K562 (cell line): ENCODE measurements around the gene RAI1. TPM values are rescaled to one million over a fixed set of nuclear protein-coding genes. Genes with fewer than 3 reads are reported as not detected.
A peak's percentile ranks its signal among the peaks of the same experiment; 100 is the strongest.

Experiments used
- ATAC-seq: fragments of 200-7000 bp; cut with Tn5 transposase; 3 replicates; pipeline ENCODE4 v1.9.1; 2020; ENCODE audit warnings: moderate library complexity
- BruUV-seq: library from RNA; stranded (reverse); fragments of 400-500 nt; replicated peaks from 2 replicates; lab custom pipeline; 2021; lab: Mats Ljungman, UMichigan
- CTCF ChIA-PET: fragments of 300-600 bp; formaldehyde crosslinking; extraction: SDS; loops from one replicate; lab custom pipeline; 2021; ENCODE audit warnings: low intra/inter-chr PET ratio; lab: Yijun Ruan, JAX
- POLR2A ChIA-PET: fragments of 300-600, 350-650 bp; sonication (Branson Sonifier 250); formaldehyde crosslinking; extraction: SDS; loops from one replicate; lab custom pipeline; 2021; ENCODE audit warnings: antibody characterized with exemption, inconsistent platforms; lab: Yijun Ruan, JAX
- DNase-seq, 4 experiments: peaks; one replicate each; pipeline versions ENCODE4 v3.0.0 to v3.0.0-alpha.2; 2011 to 2018; ENCODE audit warnings: low spot score in 3 of 4, mixed read lengths in 3 of 4; ENCODE audit errors: extremely low read depth in 1 of 4
- FAIRE-seq: peaks from 2 replicates; lab custom pipeline; 2011; peaks lifted over from hg19 to GRCh38; lab: Jason Lieb, UNC
- H2AFZ ChIP-seq: 2 replicates; pipeline ENCODE4 v1.6.0; 2011; ENCODE audit warnings: low read depth, low read length, control low read depth, inconsistent platforms
- H3K27ac ChIP-seq: fragments of 200-600 bp; 3 replicates; pipeline ENCODE4 v1.8.0; 2011; ENCODE audit warnings: low read depth, mild to moderate bottlenecking, control low read depth, inconsistent platforms, low read length, moderate library complexity, mixed read lengths; ENCODE audit errors: extremely low read depth
- H3K27me3 ChIP-seq, 2 experiments: fragments of 300-600 bp in 1 of 2; 2 replicates in 1 of 2; 3 replicates in 1 of 2; pipeline versions ENCODE4 v1.6.0 to v1.8.0; 2011; ENCODE audit warnings: inconsistent platforms in 2 of 2, low read length in 2 of 2, mild to moderate bottlenecking in 1 of 2, mixed read lengths in 1 of 2, moderate library complexity in 1 of 2; ENCODE audit not compliant: control insufficient read depth in 2 of 2, insufficient read depth in 2 of 2
- H3K36me3 ChIP-seq: fragments of 300-600 bp; 3 replicates; pipeline ENCODE4 v1.8.0; 2011; ENCODE audit warnings: mild to moderate bottlenecking, low read length, inconsistent platforms; ENCODE audit not compliant: control insufficient read depth, insufficient read depth
- H3K4me1 ChIP-seq, 2 experiments: fragments of 200-600 bp in 1 of 2; replicated peaks in 1 of 2; 2 replicates in 1 of 2; 3 replicates in 1 of 2; pipeline versions ENCODE4 v1.5.1 to v1.8.0; 2011; ENCODE audit warnings: inconsistent platforms in 2 of 2, low read length in 2 of 2, mild to moderate bottlenecking in 1 of 2, mixed read lengths in 1 of 2, moderate library complexity in 1 of 2; ENCODE audit not compliant: control insufficient read depth in 2 of 2, insufficient read depth in 2 of 2
- H3K4me2 ChIP-seq: 2 replicates; pipeline ENCODE4 v1.6.1; 2011; ENCODE audit warnings: low read length, control low read depth, inconsistent platforms, mixed read lengths; ENCODE audit not compliant: insufficient read depth
- H3K4me3 ChIP-seq: fragments of 200-600 bp; sonication (generic), shearing (Covaris generic); 2 replicates; pipeline ENCODE4 v1.5.1; 2016; ENCODE audit warnings: control low read depth, inconsistent platforms
- H3K79me2 ChIP-seq: fragments of 200-600 bp; 3 replicates; pipeline ENCODE4 v1.8.0; 2011; ENCODE audit warnings: low read length, inconsistent platforms; ENCODE audit not compliant: control insufficient read depth, insufficient read depth
- H3K9ac ChIP-seq, 2 experiments: 2 replicates each; pipeline versions ENCODE4 v1.6.0 to v1.6.1; 2011; ENCODE audit warnings: low read depth in 2 of 2, low read length in 2 of 2, control low read depth in 1 of 2, inconsistent platforms in 1 of 2, mild to moderate bottlenecking in 1 of 2, mixed read lengths in 1 of 2; ENCODE audit not compliant: insufficient read depth in 1 of 2
- H3K9me1 ChIP-seq: one replicate; pipeline ENCODE4 v1.6.0; 2011; ENCODE audit warnings: inconsistent platforms, mild to moderate bottlenecking, low read length, moderate library complexity; ENCODE audit not compliant: control insufficient read depth, insufficient read depth
- H3K9me3 ChIP-seq: replicated peaks from 2 replicates; pipeline ENCODE4 v1.5.1; 2011; ENCODE audit warnings: low read depth, low read length, inconsistent platforms; ENCODE audit not compliant: control insufficient read depth, insufficient read depth
- H4K20me1 ChIP-seq: replicated peaks from 2 replicates; pipeline ENCODE4 v1.6.1; 2011; ENCODE audit warnings: low read length, inconsistent platforms, mixed read lengths; ENCODE audit not compliant: control insufficient read depth, insufficient read depth
- ATF7 ChIP-seq: fragments of 450-650 bp; IDR thresholded peaks from 2 replicates; pipeline ENCODE4 v1.7.1; 2014; ENCODE audit warnings: mild to moderate bottlenecking, moderate library complexity
- CTCF ChIP-seq, 3 experiments: IDR thresholded peaks in 2 of 3; conservative IDR thresholded peaks in 1 of 3; 2 replicates each; pipeline ENCODE4 v1.5.1; 2011 to 2012; ENCODE audit warnings: low read length in 3 of 3, mild to moderate bottlenecking in 3 of 3, control low read depth in 2 of 3, improper control_type of control experiment in 1 of 3, inconsistent platforms in 1 of 3, low read depth in 1 of 3, mixed read lengths in 1 of 3, moderate library complexity in 1 of 3; ENCODE audit not compliant: insufficient read depth in 2 of 3
- RAD21 ChIP-seq, 2 experiments: fragments of 250-450 bp in 1 of 2; fragments of 450-650 bp in 1 of 2; sonication (Bioruptor Pico) in 1 of 2; formaldehyde crosslinking in 1 of 2; IDR thresholded peaks in 1 of 2; conservative IDR thresholded peaks in 1 of 2; 2 replicates each; pipeline versions ENCODE4 v1.4.0 to v1.8.0; 2020 to 2022; ENCODE audit warnings: mild to moderate bottlenecking in 2 of 2, moderate library complexity in 1 of 2
- SMC3 ChIP-seq: conservative IDR thresholded peaks from 2 replicates; pipeline ENCODE4 v1.6.1; 2011; ENCODE audit warnings: low read depth, low read length, improper control_type of control experiment; ENCODE audit not compliant: insufficient read depth
- WGBS: fragments of 100-300 bp; shearing (Covaris generic); methylation state at CpG from one replicate; pipeline ENCODE4 v1.1.6; 2016; ENCODE audit warnings: low coverage, mixed read lengths; ENCODE audit not compliant: insufficient coverage; ENCODE audit errors: missing lambda C conversion rate; 5-methylcytosine and 5-hydroxymethylcytosine counted together
- in situ Hi-C: fragments of 300-500 bp; cut with MboI; formaldehyde crosslinking; loops from 4 replicates; pipeline ENCODE4 v1.15.0; 2018; ENCODE audit warnings: inconsistent platforms, mixed read lengths
- intact Hi-C: fragments of 100-400 bp; cut with micrococcal nuclease; formaldehyde crosslinking; loops from 2 replicates; pipeline ENCODE4 v1.14.2; 2022
- polyA plus RNA-seq, 8 experiments: library from polyadenylated mRNA; depleted of rRNA in 4 of 8; stranded (reverse) in 5 of 8; unstranded in 3 of 8; fragments of >200 nt; fragmentation: Nextera tagmentation in 2 of 8; fragmentation: Illumina TruSeq in 1 of 8; extraction: Ambion mirVana in 2 of 8; extraction: Trizol in 1 of 8; gene quantifications; 2 replicates each; pipeline versions ENCODE4 v1.2.1 to v1.2.3, GENCODE V29; 2011 to 2014; ENCODE audit warnings: inconsistent platforms in 1 of 8, missing spikeins in 1 of 8
- total RNA-seq, 7 experiments: library from RNA; depleted of rRNA in 6 of 7; stranded (reverse); fragments of >200 nt in 6 of 7; fragmentation: Illumina TruSeq in 2 of 7; extraction: Trizol in 2 of 7; gene quantifications; 2 replicates each; pipeline versions ENCODE4 v1.2.1 to v1.2.3, GENCODE V29; 2011 to 2021; ENCODE audit warnings: low replicate concordance in 1 of 7

RAI1 gene
- total and polyA plus RNA-seq, 9 of the 15 experiments (the other 6 are each of a cell fraction or from before 2014, with no cell fraction given): 0.68 to 19.9 (median 5.5) TPM

- DNase-seq: peak; percentile 44 to 58 (median 46)
- H3K27me3 ChIP-seq: no peaks in the 10 kb centered on the region
- peaks cover 0 to 10% of the 10 kb centered on the region in 2 experiments; a peak in 2 of 5 replicates for H3K4me1 ChIP-seq
- peak; percentile 93 for ATAC-seq
- no peak overlapping the region for H3K4me2 ChIP-seq
- WGBS: 42% methylated on average over 5 of the region's 5 CpGs
- H3K79me2 ChIP-seq: no peaks in the 10 kb centered on the region; the same call in none of the 3 replicates
- peaks cover 4% of the 10 kb centered on the region for H3K9me1 ChIP-seq
- peaks cover 9% of the 10 kb centered on the region; the same call in 1 of the 2 replicates for H4K20me1 ChIP-seq
- BruUV-seq: no TSS peak
- H3K4me3 ChIP-seq: no peak overlapping the region
- POLR2A ChIA-PET: no interaction called here
- no peak overlapping the region for H3K9ac ChIP-seq
- no peak overlapping the region for H3K27ac ChIP-seq
- in situ Hi-C loops: no loop called here
- H3K9me3 ChIP-seq: no peaks in the 10 kb centered on the region
- H3K36me3 ChIP-seq: peaks cover 8% of the 10 kb centered on the region; the same call in 1 of the 3 replicates
- no peak overlapping the region for H2AFZ ChIP-seq
- FAIRE-seq: peak; percentile 78
- intact Hi-C loops: no loop called here
- CTCF ChIA-PET: interaction anchor here (1.2 kb wide), 1 partner anchor 130 kb away, joined by 7 read pairs; no protein-coding TSS in a partner anchor
- TF ChIP-seq SMC3 (0 out of 2 replicates have a peak, but pooled peaks have one; percentile 17), ATF7 (no peak), RAD21 (CRISPR knock-in tag; conservative IDR thresholded peaks at IDR 0.05 in 1 of 2, IDR thresholded peaks at IDR 0.05 in 1 of 2) (peak in 1 of 2 experiments; percentile 49; a peak in 1 of 4 replicates), CTCF (IDR thresholded peaks at IDR 0.05 in 2 of 3, conservative IDR thresholded peaks at IDR 0.05 in 1 of 3; ENCODE audit: insufficient read depth in 2 of 3, low read depth in 1 of 3, low read length in 3 of 3) (peak; percentile 39 to 73 (median 55))
These were observed 48.5 kb downstream of the RAI1 start for GRCh38 chr17:17729620-17730249.
